ENCODE measurements around the gene ATP9B.
"Not testable (repeated sequence)": the region's sequence is repeated elsewhere in the genome, so short reads cannot be mapped to it uniquely, and the experiment has no call there.

ATP9B gene

DNA sequence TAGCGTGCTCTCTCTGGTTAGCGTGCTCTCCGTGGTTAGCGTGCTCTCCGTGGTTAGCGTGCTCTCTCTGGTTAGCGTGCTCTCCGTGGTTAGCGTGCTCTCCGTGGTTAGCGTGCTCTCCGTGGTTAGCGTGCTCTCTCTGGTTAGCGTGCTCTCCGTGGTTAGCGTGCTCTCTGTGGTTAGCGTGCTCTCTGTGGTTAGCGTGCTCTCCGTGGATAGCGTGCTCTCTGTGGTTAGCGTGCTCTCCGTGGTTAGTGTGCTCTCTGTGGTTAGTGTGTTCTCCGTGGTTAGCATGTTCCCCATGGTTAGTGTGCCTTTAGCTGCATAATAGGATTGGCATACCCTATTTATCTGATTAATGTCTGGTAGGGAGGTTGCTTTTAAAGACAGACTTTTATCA is 258.7 kb downstream of the ATP9B start:
- H3K4me1 ChIP-seq (ENCODE audit: insufficient read depth, low read length); H3K9me3 ChIP-seq (ENCODE audit: low read length); H3K27me3 ChIP-seq (ENCODE audit: insufficient read depth, low read length); H3K4me3 ChIP-seq (ENCODE audit: low read length); H2AFZ ChIP-seq (ENCODE audit: low read depth, low read length): not testable (repeated sequence)
- peaks cover 17% of the 10 kb centered on the region for H3K36me3 ChIP-seq (ENCODE audit: insufficient read depth, low read length)

GRCh38 chr18:79328887-79329286 is 259.7 kb downstream of the ATP9B start:
- Histone ChIP-seq H2AFZ (ENCODE audit: low read depth, low read length) (no peak overlapping the region), H3K36me3 (ENCODE audit: insufficient read depth, low read length) (peaks cover 17% of the 10 kb centered on the region), H3K4me3 (ENCODE audit: low read length) (no peak overlapping the region), H3K9me3 (ENCODE audit: low read length) (no peaks in the 10 kb centered on the region), H3K4me1 (ENCODE audit: insufficient read depth, low read length) (peaks cover 3% of the 10 kb centered on the region), H3K27me3 (ENCODE audit: insufficient read depth, low read length) (no peaks in the 10 kb centered on the region)

- no peak overlapping the region for H3K4me3 ChIP-seq (ENCODE audit: low read length)
- H3K27me3 ChIP-seq (ENCODE audit: insufficient read depth, low read length), result no peaks in the 10 kb centered on the region
- H3K36me3 ChIP-seq (ENCODE audit: insufficient read depth, low read length), result peaks cover 17% of the 10 kb centered on the region
- no peak overlapping the region for H2AFZ ChIP-seq (ENCODE audit: low read depth, low read length)
- peaks cover 3% of the 10 kb centered on the region for H3K4me1 ChIP-seq (ENCODE audit: insufficient read depth, low read length)
- H3K9me3 ChIP-seq (ENCODE audit: low read length), result no peaks in the 10 kb centered on the region
These were observed 260.6 kb downstream of the ATP9B start for GRCh38 chr18:79329786-79330185.

- no peaks in the 10 kb centered on the region for H3K27me3 ChIP-seq (ENCODE audit: insufficient read depth, low read length)
- H3K4me1 ChIP-seq (ENCODE audit: insufficient read depth, low read length), result peaks cover 3% of the 10 kb centered on the region
- H2AFZ ChIP-seq (ENCODE audit: low read depth, low read length), result no peak overlapping the region
- H3K4me3 ChIP-seq (ENCODE audit: low read length), result no peak overlapping the region
- H3K9me3 ChIP-seq (ENCODE audit: low read length), result no peaks in the 10 kb centered on the region
- H3K36me3 ChIP-seq (ENCODE audit: insufficient read depth, low read length), result peaks cover 24% of the 10 kb centered on the region
These were observed 263.5 kb downstream of the ATP9B start for GRCh38 chr18:79332646-79333045.

DNA sequence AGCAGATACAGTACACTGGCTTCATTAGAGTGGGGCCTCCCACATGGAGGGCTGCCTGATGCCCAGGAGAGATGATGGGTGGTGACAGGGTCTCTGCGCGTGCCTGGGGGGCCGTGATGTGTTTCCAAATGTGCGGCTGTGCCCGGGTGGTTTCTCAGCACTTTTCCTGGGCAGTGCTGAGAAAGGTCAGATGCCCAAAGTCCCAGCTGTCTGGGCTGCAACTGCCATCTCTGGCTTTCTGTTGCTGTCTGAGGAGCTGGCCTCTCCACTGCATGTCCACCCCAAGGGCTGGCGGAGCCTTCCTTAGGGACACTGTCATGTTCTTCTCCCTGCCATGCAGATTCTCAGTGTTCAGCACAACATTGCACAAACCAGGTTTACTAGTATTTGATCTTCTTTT is 263.9 kb downstream of the ATP9B start:
- Histone ChIP-seq H3K9me3 (ENCODE audit: low read length) (no peaks in the 10 kb centered on the region), H3K4me1 (ENCODE audit: insufficient read depth, low read length) (peaks cover 3% of the 10 kb centered on the region), H3K4me3 (ENCODE audit: low read length) (no peak overlapping the region), H3K27me3 (ENCODE audit: insufficient read depth, low read length) (no peaks in the 10 kb centered on the region), H3K36me3 (ENCODE audit: insufficient read depth, low read length) (peaks cover 25% of the 10 kb centered on the region), H2AFZ (ENCODE audit: low read depth, low read length) (no peak overlapping the region)

DNA sequence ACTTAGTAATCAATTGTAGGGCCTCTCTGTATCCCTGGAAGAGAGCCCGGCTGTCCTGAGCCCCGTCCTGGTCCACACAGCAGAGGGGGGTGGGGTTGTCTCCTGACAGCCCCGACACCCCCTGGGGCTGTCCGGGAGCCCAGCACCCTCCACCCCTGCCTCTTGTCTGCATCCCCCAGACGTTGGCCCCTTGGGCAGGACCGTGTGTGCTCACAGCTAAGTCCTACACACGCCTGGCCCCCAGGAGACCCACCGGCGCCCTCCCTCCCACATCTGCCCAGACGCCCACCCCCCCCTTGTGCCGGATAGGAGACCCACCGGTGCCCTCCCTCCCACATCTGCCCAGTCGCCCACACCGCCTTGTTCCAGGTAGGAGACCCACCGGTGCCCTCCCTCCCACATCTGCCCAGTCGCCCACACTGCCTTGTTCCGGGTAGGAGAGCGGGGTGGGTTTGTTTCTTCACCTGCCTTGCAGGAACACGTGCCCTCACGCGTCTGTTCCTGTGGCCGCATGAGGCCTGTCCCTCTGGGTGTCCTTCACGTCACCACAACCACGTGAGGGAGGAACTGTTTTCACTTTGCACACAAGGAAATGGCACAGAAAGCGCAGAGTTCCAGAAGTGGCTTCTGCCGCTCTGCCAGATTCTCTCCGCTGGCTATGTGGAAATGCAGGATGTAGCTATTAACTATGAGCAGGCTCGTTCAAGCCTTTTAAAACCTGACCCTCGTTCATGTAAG is 265.5 kb downstream of the ATP9B start:
- peaks cover 28% of the 10 kb centered on the region for H3K36me3 ChIP-seq (ENCODE audit: insufficient read depth, low read length)
- H2AFZ ChIP-seq (ENCODE audit: low read depth, low read length), result no peak overlapping the region
- H3K4me3 ChIP-seq (ENCODE audit: low read length), result no peak overlapping the region
- no peaks in the 10 kb centered on the region for H3K9me3 ChIP-seq (ENCODE audit: low read length)
- no peaks in the 10 kb centered on the region for H3K27me3 ChIP-seq (ENCODE audit: insufficient read depth, low read length)
- peaks cover 3% of the 10 kb centered on the region for H3K4me1 ChIP-seq (ENCODE audit: insufficient read depth, low read length)

- H3K9me3 ChIP-seq (ENCODE audit: low read length), result no peaks in the 10 kb centered on the region
- no peaks in the 10 kb centered on the region for H3K27me3 ChIP-seq (ENCODE audit: insufficient read depth, low read length)
- peaks cover 3% of the 10 kb centered on the region for H3K4me1 ChIP-seq (ENCODE audit: insufficient read depth, low read length)
- H3K36me3 ChIP-seq (ENCODE audit: insufficient read depth, low read length), result peaks cover 21% of the 10 kb centered on the region
- no peak overlapping the region for H2AFZ ChIP-seq (ENCODE audit: low read depth, low read length)
- H3K4me3 ChIP-seq (ENCODE audit: low read length), result no peak overlapping the region
These were observed 266.7 kb downstream of the ATP9B start for GRCh38 chr18:79335833-79336360.

GRCh38 chr18:79336556-79337142 is 267.5 kb downstream of the ATP9B start:
- Histone ChIP-seq H3K4me1 (ENCODE audit: insufficient read depth, low read length) (peaks cover 3% of the 10 kb centered on the region), H2AFZ (ENCODE audit: low read depth, low read length) (no peak overlapping the region), H3K27me3 (ENCODE audit: insufficient read depth, low read length) (no peaks in the 10 kb centered on the region), H3K9me3 (ENCODE audit: low read length) (no peaks in the 10 kb centered on the region), H3K4me3 (ENCODE audit: low read length) (no peak overlapping the region), H3K36me3 (ENCODE audit: insufficient read depth, low read length) (peaks cover 18% of the 10 kb centered on the region)

DNA sequence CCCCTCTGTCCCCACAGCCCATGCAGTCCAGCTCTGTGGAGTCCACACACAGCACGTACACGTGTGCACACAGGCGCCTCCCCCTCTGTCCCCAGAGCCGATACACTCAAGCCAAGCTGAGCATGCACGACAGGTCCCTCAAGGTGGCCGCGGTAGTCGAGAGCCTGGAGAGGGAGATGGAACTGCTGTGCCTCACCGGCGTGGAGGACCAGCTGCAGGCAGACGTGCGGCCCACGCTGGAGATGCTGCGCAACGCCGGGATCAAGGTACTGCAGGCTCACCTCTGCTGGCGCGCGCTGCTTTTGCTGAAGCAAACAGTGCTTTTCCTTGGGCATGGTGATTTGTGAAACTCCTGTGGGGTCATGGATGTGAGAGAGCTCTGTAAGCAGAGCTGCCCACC is 268.0 kb downstream of the ATP9B start:
- Histone ChIP-seq H2AFZ (ENCODE audit: low read depth, low read length) (no peak overlapping the region), H3K36me3 (ENCODE audit: insufficient read depth, low read length) (peaks cover 16% of the 10 kb centered on the region), H3K27me3 (ENCODE audit: insufficient read depth, low read length) (no peaks in the 10 kb centered on the region), H3K9me3 (ENCODE audit: low read length) (no peaks in the 10 kb centered on the region), H3K4me1 (ENCODE audit: insufficient read depth, low read length) (peaks cover 3% of the 10 kb centered on the region), H3K4me3 (ENCODE audit: low read length) (no peak overlapping the region)

DNA sequence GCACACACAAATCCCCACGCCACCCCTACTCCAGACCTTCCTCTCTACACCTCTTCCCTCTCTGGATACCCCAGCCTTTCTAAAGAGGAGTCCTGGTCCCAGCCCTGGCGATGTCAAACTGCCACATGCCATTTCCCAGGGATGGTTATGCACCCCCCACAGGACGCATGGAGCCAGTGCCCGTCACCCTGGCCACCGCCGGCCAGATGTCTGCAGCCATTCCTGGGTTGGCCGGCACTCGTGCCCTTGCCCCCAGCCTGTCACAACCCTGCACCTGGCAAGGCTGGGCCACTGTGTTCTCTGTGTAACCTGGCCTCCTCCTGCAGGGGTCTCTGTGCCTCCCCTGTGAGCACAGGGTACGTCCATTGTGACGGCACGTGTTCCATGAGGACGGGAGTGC is 268.4 kb downstream of the ATP9B start:
- H3K4me1 ChIP-seq (ENCODE audit: insufficient read depth, low read length), result no peaks in the 10 kb centered on the region
- H3K9me3 ChIP-seq (ENCODE audit: low read length), result no peaks in the 10 kb centered on the region
- H3K4me3 ChIP-seq (ENCODE audit: low read length), result no peak overlapping the region
- H3K36me3 ChIP-seq (ENCODE audit: insufficient read depth, low read length), result peaks cover 16% of the 10 kb centered on the region
- H2AFZ ChIP-seq (ENCODE audit: low read depth, low read length), result no peak overlapping the region
- no peaks in the 10 kb centered on the region for H3K27me3 ChIP-seq (ENCODE audit: insufficient read depth, low read length)

DNA sequence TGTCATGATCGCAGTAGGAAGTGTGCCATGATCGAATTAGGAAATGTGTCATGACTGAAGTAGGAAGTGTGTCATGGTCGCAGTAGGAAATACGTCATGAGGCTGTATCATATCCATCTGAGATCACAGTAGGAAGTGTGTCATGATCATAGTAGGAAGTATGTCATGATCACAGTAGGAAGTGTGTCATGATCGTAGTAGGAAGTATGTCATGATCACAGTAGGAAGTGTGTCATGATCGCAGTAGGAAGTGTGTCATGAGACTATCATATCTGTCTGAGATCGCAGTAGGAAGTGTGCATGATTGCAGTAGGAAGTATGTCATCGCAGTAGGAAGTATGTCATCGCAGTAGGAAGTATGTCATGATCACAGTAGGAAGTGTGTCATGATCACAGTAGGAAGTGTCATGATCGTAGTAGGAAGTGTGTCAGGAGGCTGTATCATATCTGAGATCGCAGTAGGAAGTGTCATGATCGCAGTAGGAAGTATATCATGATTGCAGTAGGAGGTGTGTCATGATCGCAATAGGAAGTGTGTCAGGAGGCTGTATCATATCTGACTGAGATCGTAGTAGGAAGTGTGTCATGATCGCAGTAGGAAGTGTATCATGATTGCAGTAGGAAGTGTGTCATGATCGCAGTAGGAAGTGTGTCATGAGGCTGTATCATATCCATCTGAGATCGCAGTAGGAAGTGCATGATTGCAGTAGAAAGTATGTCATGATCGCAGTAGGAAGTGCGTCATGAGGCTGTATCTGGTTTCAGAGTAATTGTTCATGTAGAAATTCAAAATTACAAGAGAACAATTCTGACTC is 270.1 kb downstream of the ATP9B start:
- H2AFZ ChIP-seq (ENCODE audit: low read depth, low read length), result no peak overlapping the region
- peaks cover 18% of the 10 kb centered on the region for H3K36me3 ChIP-seq (ENCODE audit: insufficient read depth, low read length)
- H3K27me3 ChIP-seq (ENCODE audit: insufficient read depth, low read length), result no peaks in the 10 kb centered on the region
- H3K4me3 ChIP-seq (ENCODE audit: low read length), result no peak overlapping the region
- no peaks in the 10 kb centered on the region for H3K4me1 ChIP-seq (ENCODE audit: insufficient read depth, low read length)
- H3K9me3 ChIP-seq (ENCODE audit: low read length), result no peaks in the 10 kb centered on the region

DNA sequence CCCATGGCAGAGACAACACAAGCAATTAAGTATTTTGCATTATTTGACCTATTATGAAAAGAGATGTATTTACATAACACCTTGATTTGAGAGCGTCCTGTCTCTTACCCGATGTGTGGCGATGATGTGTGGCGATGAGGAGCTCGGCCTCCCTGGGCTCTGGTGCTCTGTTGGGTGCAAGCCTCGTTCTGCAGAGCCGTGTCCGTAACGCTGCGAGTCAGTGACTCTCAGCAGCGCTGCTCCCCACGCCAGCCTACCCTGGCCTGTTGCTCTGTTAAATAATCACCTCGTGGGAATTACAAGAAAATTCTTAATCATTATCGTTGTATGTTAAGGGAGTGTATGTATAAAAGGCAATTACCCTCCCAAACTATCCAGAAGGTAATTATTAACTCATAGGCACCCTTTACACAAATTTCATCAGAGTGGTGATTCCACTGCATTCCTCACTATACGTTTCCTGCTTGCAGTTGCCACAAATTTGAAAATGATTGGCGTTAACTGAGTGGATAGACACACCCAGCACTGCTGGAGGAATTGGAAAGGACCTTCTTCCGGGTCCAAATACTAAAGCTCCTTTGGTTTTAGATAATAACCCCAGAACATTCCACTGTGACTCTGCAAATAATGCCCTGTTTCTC is 274.5 kb downstream of the ATP9B start:
- no peak overlapping the region for H2AFZ ChIP-seq (ENCODE audit: low read depth, low read length)
- no peak overlapping the region for H3K4me3 ChIP-seq (ENCODE audit: low read length)
- H3K4me1 ChIP-seq (ENCODE audit: insufficient read depth, low read length), result no peaks in the 10 kb centered on the region
- no peaks in the 10 kb centered on the region for H3K9me3 ChIP-seq (ENCODE audit: low read length)
- H3K27me3 ChIP-seq (ENCODE audit: insufficient read depth, low read length), result no peaks in the 10 kb centered on the region
- H3K36me3 ChIP-seq (ENCODE audit: insufficient read depth, low read length), result peaks cover 41% of the 10 kb centered on the region

- no peak overlapping the region for H2AFZ ChIP-seq (ENCODE audit: low read depth, low read length)
- H3K27me3 ChIP-seq (ENCODE audit: insufficient read depth, low read length), result no peaks in the 10 kb centered on the region
- H3K4me3 ChIP-seq (ENCODE audit: low read length), result no peak overlapping the region
- H3K9me3 ChIP-seq (ENCODE audit: low read length), result no peaks in the 10 kb centered on the region
- no peaks in the 10 kb centered on the region for H3K4me1 ChIP-seq (ENCODE audit: insufficient read depth, low read length)
- H3K36me3 ChIP-seq (ENCODE audit: insufficient read depth, low read length), result peaks cover 38% of the 10 kb centered on the region
These were observed 275.0 kb downstream of the ATP9B start for GRCh38 chr18:79344208-79344581.
